GM18498 (cell line): Measurements from ENCODE around the gene CREB3L2.

ENCODE experiments used
- ATAC-seq: cut with Tn5 transposase; IDR thresholded peaks from one replicate; pipeline ENCODE4 v1.9.1; 2021; ENCODE audit warnings: mild to moderate bottlenecking, moderate library complexity; ENCODE audit not compliant: unreplicated experiment

The CREB3L2 gene

DNA sequence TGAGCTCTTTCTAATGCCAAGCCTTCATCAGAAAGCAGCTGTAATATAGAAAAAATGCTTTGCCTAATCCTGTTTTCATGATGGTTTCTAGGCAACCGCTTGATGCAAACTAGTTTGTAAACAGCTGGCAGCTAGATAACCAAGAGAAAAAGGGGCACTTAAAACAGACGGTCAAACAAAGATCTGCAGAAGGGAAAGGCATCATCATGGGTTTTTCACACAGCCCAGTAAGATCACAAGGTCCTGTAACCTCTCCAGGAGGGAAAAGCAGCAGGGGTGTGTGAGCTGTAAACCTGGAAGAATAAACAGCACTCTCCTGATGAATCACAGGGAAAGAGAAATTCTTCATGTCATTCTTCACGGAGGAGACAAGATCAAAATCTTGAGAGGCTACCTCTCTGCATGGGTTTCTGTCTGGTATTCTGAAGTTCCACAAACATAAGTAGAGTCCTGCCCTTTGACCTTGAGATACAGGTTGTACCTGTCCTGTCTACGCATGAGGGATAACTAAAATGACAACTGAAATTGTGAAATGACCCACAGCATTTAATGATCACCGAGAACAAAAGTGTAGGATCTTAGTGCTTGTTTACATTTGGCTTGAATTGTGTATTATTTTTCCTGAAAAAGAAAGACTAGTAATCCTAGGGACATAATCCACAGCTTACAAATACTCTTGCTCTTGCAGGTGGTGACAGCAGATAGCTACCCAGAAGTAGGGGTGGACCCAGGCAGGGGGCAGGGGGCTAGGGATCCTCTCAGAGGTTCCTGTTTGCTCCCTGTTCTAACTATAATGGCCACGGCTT, 48.0 kb downstream of the CREB3L2 start:
- ATAC-seq: no peak

DNA sequence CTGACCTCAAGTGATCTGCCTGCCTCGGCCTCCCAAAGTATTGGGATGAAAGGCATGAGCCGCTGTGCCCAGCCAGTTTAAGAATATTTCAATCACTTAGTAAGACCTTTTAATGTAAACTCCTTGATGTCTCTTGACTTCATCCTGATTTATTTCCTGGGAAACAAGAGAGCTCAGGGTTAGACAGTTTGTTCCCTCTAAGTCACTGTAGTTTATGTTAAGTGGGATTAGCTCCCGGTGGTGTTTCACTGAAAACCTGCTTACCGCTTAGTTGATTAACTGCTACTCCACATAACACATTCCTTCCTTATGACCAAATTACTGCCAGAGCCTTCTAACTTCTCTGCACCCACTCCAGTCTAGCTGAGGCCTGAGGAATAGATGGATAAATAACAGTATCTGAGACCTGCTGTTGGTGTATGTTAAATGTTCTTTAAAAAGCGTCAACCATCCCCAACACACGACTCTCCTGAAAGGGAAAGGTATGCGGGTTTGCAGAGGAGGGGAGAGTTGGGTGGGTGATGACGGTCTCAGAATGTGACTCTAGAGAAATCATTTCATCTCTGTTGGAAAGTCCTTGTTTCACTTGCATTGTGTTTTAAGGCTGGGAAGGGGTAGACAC, 48.7 kb downstream of the CREB3L2 start:
- ATAC-seq: no peak

DNA sequence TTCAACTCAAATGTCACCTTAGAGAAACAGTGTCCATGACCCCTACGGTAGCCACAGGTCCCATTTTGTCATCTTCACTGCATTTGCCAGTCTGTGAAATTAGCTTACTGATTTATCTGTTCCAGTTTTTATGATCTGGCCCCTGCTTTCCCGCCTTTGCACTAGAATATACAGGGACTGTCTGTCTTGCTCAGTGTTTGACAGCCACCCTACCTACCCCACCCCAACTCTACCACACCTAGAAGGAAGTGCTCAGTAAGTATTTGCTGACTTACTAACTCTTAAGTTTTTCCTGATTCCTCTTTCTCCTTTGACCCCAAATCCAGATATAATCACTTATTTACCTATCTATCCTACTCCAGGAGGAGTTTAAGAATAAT, 49.5 kb downstream of the CREB3L2 start:
- no peak for ATAC-seq

DNA sequence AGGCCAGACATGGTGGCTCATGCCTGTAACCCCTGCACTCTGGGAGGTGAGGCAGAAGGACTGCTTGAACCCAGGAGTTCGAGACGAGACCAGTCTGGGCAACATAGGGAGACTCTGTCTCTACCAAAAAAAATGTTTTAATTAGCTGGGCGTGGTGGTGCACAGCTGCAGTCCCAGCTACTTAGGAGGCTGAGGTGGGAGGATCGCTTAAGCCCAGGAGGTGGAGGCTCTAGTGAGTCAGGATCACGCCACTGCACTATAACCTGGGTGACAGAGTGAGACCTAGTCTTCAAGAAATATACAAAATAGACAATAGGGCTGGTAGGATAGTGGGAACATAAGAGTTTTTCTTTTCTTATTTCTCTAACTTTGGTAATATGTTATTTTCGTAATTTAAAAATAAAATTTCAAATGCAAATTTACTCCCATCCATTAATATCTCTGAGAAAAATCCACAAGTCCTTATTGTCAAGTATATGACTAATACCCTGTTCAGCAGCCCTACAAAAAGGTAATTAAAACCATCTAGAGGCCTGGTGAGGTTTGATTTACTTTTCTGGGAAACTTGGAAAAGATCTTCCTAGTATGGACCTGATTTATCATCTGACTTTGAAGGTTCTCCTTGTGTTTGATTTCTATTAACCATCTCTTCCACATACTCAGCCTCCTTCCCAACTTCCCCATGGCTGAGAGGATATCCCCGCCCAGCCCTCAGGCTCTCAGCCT, 50.0 kb downstream of the CREB3L2 start:
- no peak for ATAC-seq

DNA sequence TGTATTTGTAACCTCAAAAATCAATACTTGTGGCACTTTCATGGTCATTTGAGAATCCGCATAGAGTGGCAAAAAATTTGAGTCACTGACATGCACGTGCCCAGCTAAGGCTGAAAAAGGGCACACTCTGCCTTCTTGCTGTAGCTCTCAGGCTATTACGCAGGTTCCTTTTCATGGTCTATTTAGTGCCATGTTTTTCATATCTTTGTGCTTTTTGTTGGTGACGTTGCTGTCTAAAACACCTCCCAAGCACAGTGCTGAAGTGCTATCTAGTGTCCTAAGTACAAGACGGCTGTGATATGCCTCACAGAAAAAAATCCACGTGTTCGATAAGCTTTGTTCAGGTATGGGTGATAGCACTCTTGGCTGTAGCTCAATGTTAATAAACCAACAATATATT, 50.9 kb downstream of the CREB3L2 start:
- no peak for ATAC-seq

DNA sequence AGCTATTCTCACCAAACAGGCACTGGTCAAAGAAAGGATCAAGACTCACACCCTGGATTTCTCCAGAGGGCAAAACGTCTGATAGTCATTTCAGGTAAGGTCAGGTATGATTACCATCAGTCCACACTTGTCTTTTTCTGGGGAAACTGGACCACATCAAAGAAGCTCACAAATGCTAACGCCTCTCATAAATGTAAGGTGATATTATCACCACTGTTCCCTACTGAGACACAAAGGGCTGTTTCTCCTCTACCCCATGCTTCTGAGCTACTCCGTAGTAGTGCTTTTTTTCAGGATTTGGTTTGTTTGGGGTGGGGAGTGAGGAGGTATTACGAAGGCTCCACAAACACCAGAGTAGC, 51.6 kb downstream of the CREB3L2 start:
- no peak for ATAC-seq

DNA sequence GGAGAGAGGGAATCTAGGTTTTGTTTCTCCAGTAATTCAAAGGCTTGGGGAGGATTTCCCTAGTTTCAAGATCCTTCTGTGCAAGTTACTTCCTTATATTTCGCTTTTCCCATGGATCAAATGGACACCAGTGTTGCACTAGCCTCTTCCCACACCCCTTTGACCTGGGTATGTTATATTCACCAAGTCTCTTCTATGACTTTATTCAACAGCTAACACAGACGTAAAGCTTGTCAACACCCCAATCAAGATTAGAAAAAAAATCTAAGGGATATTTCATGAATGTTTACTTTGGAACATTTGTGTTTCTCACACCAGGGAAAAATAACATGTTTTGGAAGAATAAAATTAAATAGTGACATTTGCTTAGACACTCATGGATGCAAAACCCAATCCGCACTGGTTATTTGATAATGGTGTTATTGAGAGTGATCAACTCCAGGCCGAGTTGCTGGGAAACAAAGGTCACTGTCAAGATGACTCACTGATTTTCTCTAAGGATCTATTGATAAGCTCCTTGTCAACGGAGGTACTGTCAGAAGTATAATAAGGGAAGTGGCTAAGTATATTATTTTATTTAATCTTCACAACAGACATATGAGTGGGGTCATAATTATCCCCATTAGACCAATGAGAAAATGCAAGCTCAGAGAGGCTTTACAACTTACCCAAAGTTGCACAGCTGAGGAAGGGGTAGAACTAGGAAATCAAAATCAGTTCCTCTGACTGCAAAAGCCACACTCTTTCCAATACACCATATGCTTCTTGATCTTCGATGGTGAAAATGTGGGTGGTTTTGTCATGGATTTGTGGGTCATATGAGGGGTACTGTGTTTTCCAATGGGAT, 52.2 kb downstream of the CREB3L2 start:
- ATAC-seq: no peak

DNA sequence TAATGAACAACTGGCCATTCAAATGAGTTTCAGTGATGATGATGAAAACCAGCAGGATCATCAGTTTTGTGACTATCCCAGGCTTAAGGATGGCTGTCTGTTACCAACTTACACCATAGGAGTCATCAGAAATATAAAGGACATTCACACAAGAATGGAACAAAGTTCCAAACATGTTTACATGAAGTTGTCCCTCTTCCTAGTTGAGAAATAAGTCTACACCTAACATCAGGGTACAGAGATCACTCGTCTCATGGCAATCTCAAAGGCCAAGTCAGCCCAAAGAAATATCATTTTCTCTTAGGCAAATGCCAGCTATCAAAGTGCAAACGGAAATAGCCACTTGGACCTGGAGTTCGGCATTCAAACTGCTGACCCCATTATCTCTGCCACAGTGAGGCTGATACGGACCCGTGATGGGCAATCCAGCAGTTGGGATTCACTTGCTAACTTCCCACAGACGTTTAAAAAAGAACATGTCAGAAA, 53.0 kb downstream of the CREB3L2 start:
- no peak for ATAC-seq

DNA sequence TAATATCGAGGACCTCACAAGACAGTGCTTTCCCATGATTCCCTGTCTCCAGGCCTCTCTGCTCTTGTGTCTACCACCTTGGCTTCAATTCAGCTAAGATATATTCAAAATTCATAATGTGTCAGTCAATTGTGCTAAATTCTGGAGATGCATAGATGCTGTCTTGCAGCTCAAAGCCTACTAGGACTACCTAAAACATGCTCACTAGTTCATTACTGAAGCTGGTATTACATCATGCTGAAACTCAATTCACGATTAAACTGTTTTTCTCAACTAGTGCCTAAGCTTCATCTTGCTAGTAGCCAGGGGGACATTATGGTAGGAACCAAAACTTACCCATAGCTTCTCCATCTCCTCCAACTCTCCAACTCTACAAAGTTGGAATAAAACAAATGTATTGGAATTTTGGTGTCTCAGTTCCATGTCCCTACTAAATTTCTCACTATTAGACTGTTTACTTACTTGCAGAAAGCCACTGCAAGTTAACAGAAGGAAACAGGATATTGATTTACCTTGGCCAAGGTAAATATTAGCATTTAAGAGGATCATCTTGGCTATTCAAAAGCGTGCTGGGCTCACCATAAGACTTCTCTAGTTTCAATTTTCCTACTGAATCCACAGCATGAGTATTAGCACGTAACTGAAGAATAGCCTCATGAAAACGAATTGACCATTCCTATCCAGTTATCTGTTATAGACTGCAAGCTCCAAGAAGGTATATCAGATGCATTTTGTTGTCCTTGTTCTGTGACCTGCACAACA, 53.6 kb downstream of the CREB3L2 start:
- ATAC-seq: no peak

DNA sequence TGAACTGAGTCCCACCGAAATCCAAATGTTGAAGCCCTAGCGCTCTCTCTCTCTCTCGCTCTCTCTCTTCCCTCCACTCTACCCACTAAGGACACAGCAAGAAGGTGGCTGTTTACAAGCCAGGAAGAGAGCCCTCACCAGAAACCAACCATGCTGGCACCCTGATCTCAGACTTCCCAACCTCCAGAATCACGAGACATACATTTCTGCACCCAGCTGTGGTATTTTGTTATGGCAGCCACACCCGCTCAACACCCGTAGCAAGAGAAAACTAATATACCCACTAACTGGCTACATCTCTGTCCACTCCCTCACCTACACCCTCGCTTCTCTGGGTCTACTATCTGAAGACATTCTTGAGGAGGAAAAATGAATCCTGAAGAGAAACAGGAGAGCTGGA, 54.8 kb downstream of the CREB3L2 start:
- ATAC-seq: no peak

DNA sequence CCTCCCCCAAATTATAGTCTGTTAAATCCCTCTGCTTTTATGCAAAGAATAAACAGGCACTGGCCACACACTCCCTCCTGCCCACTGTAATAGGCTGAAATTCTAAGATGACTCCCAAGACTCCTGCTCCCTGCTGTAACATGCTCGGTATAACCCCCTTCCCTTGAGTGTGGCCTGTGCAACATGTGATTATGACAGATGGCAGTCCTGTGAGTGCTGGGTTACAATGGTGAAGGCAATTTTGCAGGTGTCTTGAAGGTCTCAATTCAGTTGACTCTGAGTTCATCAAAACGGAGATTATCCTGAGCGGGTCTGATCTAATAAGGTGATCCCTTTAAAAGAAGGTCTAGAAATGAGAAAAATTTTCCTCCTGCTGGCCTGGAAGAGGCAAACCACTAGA, 55.9 kb downstream of the CREB3L2 start:
- no peak for ATAC-seq

DNA sequence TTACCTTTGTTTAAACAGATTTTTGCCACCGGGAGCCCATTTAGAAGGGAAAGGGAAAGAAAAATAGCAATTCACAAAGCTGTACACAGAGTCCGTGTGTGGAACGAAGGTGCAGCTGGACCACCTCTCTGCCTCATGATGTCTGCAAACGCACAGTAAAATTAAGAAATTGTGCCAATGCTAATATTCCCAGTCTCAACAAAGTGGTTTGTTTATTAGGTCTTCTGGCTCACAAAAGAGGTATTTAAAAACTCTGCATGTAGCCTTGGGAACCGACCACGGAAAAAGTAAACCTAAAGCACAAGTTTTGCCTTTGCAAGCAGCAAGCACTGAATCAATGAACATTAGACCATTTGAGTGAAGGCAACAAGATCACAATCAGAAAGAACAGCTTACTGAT, 57.7 kb downstream of the CREB3L2 start:
- no peak for ATAC-seq

DNA sequence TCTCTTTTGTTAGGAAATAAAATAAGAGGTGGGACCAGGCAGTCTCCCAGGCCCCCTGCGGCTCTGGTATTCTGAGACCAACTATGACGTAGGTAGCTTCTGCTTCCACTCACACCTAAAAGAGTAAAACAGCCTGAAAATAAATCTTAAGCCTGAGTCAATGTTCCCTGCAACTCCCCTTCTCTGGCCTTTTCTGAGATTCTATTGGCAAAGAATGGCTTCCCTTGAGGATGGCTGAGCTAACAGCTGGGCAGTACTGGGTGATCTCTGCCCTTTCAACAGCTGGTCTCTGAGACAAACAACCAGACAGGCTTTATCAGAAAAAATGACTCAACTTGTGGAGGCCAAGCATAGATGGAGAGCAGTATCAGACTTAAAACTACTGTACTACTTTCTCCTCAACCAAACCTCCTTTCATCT, 58.7 kb downstream of the CREB3L2 start:
- no peak for ATAC-seq

DNA sequence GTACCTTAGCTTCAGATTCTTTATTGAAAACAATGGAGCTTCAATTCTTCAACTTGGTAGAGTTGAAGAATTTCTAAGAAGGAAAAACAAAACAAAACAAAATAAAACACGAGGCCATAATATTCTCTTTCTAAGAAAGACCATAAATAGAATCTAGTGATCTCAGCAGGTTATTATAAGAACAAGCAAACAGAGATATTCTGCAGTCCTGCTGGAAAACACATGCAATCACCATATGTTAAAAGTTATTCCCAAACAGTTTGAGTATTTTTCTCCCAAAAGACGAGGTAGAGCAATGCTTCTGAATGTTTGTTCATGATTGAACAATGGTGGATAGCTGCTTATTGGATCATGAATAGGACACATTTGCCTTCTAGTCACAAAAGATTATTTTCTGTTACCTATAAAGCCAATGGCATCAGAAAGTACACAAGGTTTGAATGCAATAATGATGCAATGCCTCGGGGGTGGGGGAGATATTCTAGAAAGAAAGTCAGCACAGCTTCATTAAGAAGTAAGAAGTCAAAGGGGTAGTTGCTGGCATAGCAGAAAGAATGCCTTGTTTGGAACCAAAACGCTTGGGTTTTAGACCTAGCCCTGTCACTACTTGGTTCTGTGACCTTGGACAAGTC, 59.3 kb downstream of the CREB3L2 start:
- no peak for ATAC-seq

DNA sequence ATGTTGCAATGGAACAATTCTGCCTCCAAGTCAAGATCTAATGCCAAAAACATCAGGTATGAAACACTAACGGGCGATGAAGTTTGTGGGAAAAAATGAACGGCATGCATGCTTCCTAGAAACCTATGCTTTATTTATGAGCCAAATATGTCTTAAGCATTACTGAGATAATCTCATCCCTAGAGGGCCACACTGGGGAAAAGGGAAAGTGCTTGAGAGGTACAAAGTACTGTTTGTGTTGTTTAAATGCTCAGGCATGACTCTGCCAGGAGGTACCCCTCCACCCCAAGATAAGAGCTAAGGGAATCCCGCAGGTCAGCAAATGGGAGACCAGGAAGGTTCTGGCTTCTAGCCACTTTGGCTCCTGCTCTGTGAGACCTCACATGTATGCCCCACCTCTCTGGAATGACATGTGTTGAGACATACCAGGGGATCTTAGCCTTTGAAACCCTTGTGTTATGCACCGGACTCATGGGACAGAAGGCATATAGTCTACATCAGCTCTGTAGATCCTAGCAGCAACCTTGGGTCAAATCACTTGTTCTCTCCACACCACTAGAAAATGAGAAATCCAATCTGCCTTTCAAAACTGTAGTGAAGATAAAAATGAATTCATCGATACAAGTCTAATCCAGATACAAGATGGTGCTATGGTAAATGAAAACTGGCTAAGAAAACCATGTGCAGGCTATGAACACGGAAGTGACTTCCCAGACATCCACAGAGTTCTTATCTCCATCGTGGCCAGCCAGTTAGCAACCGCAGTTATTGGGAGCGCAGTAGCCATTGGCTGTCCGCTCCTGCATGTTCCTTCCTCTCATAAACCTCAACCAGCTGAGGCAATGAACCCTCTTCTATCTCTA, 61.0 kb downstream of the CREB3L2 start:
- no peak for ATAC-seq

DNA sequence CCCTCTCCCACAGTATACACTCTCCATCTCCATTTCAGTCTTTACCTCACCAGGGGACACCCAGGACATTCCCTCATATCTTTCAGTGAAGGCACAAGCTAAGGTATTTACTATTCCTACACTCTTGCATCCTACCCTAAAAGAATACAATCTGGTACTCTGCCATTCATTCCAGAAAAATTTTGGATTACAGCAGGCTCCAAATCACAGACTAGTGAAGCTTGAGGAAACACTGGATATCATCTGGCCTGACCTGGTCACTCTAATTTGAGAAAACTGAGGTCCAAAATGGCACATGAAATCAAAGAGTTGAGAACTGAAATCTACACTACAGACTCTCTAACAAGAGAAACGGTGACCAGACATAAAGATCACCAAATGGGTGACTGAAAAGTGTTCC, 61.7 kb downstream of the CREB3L2 start:
- no peak for ATAC-seq

DNA sequence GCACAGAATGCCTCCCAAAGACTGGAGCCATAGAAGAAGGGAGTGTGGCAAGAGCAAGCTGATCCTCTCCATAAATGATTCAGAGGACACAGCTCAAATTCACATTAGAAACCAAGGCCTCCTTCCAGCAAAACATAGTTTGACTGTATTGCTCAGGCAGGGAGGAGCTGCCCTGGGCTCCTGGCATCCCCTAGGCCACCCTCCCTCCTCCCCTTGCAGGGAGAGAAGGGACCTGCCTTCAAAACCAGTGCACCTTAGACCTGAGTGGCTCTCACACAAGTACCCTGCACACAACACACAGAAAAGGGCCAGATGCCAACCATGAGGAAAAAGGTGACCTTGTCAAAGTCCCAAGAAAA, 64.7 kb downstream of the CREB3L2 start:
- no peak for ATAC-seq

DNA sequence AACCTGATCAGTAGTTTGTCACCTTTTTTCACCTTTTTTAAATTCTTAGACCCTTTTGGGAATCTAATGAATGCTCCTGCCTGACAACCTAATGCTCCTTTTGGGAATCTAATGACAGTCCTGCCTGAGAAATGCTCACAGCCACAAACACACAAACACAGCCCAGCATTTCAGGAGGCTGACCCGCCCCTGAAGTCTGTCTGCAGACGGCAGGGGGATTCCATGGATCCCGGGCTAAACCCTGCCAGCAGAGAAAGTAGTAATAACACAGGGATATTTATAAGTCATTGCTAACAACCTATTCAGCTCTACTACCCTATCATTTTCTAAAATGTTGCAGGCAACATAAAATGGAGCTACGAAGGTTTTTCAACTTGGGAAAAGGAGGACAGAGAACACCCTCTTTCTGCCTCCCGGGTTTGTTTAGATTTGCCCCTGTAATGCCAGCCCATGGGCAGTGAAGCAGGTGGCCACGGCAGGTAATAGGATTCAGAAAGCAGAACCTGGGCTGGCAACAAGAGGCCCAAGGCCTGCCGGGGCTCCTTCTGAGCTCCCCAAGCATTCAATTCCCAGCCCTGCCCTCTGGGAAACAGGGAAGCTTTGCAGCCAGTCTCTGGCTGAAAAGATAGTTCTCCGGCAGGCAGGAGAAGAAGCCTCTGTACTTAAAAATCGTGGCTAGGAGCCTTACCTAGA, 65.2 kb downstream of the CREB3L2 start:
- ATAC-seq: no peak
